Measurements from ENCODE around the gene MOV10L1.
"Not testable (repeated sequence)": the region's sequence is repeated elsewhere in the genome, so short reads cannot be mapped to it uniquely, and the experiment has no call there.

MOV10L1 gene

GRCh38 chr22:50078761-50079160 is 11.0 kb upstream of the MOV10L1 start:
- no peak overlapping the region for H3K27ac Mint-ChIP-seq
- no peaks in the 10 kb centered on the region for H3K4me1 Mint-ChIP-seq (ENCODE audit: low read depth in 2 of 2)
- no peaks in the 10 kb centered on the region for H3K36me3 Mint-ChIP-seq (ENCODE audit: insufficient read depth)
- no peaks in the 10 kb centered on the region for H3K9me3 Mint-ChIP-seq
- peaks cover 0 to 14% of the 10 kb centered on the region in 2 donors for H3K27me3 Mint-ChIP-seq
- H3K4me3 Mint-ChIP-seq, result no peak overlapping the region
- DNase-seq (no peak), ATAC-seq (replicated peaks) (no peak)

- Mint-ChIP-seq H3K9me3 (no peaks in the 10 kb centered on the region), H3K36me3 (ENCODE audit: insufficient read depth) (no peaks in the 10 kb centered on the region), H3K4me3 (no peak overlapping the region), H3K4me1 (ENCODE audit: low read depth in 2 of 2) (peaks cover 0 to 4% of the 10 kb centered on the region in 2 donors), H3K27ac (no peak overlapping the region), H3K27me3 (peaks cover 0 to 14% of the 10 kb centered on the region in 2 donors)
- DNase-seq (no peak), ATAC-seq (replicated peaks) (no peak)
Observed at GRCh38 chr22:50080077-50080465, 9.7 kb upstream of the MOV10L1 start.

- Mint-ChIP-seq H3K27ac (peak overlapping the region in 1 of 2 donors; percentile 56), H3K4me1 (ENCODE audit: low read depth in 2 of 2) (peaks cover 0 to 9% of the 10 kb centered on the region in 2 donors), H3K27me3 (peaks cover 0 to 14% of the 10 kb centered on the region in 2 donors), H3K36me3 (ENCODE audit: insufficient read depth) (no peaks in the 10 kb centered on the region), H3K4me3 (no peak overlapping the region), H3K9me3 (no peaks in the 10 kb centered on the region)
- no peak for DNase-seq
- no peak for ATAC-seq (replicated peaks)
Observed at GRCh38 chr22:50081426-50082196, 8.2 kb upstream of the MOV10L1 start.

GRCh38 chr22:50082197-50082715 is 7.5 kb upstream of the MOV10L1 start:
- no peak overlapping the region for H3K4me3 Mint-ChIP-seq
- no peak for ATAC-seq (replicated peaks)
- peaks cover 0 to 14% of the 10 kb centered on the region in 2 donors for H3K4me1 Mint-ChIP-seq (ENCODE audit: low read depth in 2 of 2)
- H3K9me3 Mint-ChIP-seq, result no peaks in the 10 kb centered on the region
- peaks cover 0 to 21% of the 10 kb centered on the region in 2 donors for H3K27me3 Mint-ChIP-seq
- no peak for DNase-seq
- no peaks in the 10 kb centered on the region for H3K36me3 Mint-ChIP-seq (ENCODE audit: insufficient read depth)
- peak overlapping the region in 1 of 2 donors; percentile 56 for H3K27ac Mint-ChIP-seq

GRCh38 chr22:50082961-50083461 is 6.8 kb upstream of the MOV10L1 start:
- H3K4me3 Mint-ChIP-seq, result no peak overlapping the region
- H3K27ac Mint-ChIP-seq, result peak overlapping the region; percentile 65 to 73
- no peaks in the 10 kb centered on the region for H3K9me3 Mint-ChIP-seq
- no peaks in the 10 kb centered on the region for H3K36me3 Mint-ChIP-seq (ENCODE audit: insufficient read depth)
- peaks cover 0 to 25% of the 10 kb centered on the region in 2 donors for H3K27me3 Mint-ChIP-seq
- peaks cover 0 to 15% of the 10 kb centered on the region in 2 donors for H3K4me1 Mint-ChIP-seq (ENCODE audit: low read depth in 2 of 2)
- ATAC-seq (replicated peaks), result no peak
- DNase-seq, result no peak

GRCh38 chr22:50083462-50084079 is 6.2 kb upstream of the MOV10L1 start:
- DNase-seq, result no peak
- peaks cover 0 to 15% of the 10 kb centered on the region in 2 donors for H3K4me1 Mint-ChIP-seq (ENCODE audit: low read depth in 2 of 2)
- H3K36me3 Mint-ChIP-seq (ENCODE audit: insufficient read depth), result no peaks in the 10 kb centered on the region
- peak overlapping the region; percentile 65 to 73 for H3K27ac Mint-ChIP-seq
- H3K4me3 Mint-ChIP-seq, result peak overlapping the region in 1 of 2 donors; percentile 10
- peaks cover 0 to 25% of the 10 kb centered on the region in 2 donors for H3K27me3 Mint-ChIP-seq
- no peak for ATAC-seq (replicated peaks)
- H3K9me3 Mint-ChIP-seq, result no peaks in the 10 kb centered on the region

- Mint-ChIP-seq H3K36me3 (ENCODE audit: insufficient read depth) (no peaks in the 10 kb centered on the region), H3K4me1 (ENCODE audit: low read depth in 2 of 2) (peaks cover 0 to 15% of the 10 kb centered on the region in 2 donors), H3K4me3 (no peak overlapping the region), H3K27ac (peak overlapping the region in 1 of 2 donors; percentile 73), H3K9me3 (no peaks in the 10 kb centered on the region), H3K27me3 (peaks cover 0 to 25% of the 10 kb centered on the region in 2 donors)
- no peak for DNase-seq
- ATAC-seq (replicated peaks), result no peak
Observed at GRCh38 chr22:50084080-50084477, 5.7 kb upstream of the MOV10L1 start.

GRCh38 chr22:50084614-50085021 is 5.2 kb upstream of the MOV10L1 start:
- DNase-seq, result no peak

GRCh38 chr22:50085211-50085972 is 4.4 kb upstream of the MOV10L1 start, which contains the start of gene MLC1:
MLC1 (minus strand) TSS chr22:50085426; CDS start chr22:50084902, 524 bp downstream.
- H3K27ac Mint-ChIP-seq, result peak within 1 kb of the TSS in 1 of 2 donors; percentile 73
- H3K4me3 Mint-ChIP-seq, result no peak within 1 kb of the TSS
- H3K4me1 Mint-ChIP-seq (ENCODE audit: low read depth in 2 of 2), result peaks cover 0 to 15% of the 10 kb centered on the region in 2 donors
- no peaks in the 10 kb centered on the region for H3K36me3 Mint-ChIP-seq (ENCODE audit: insufficient read depth)
- DNase-seq (peak in 1 of 3 experiments; percentile 17), ATAC-seq (replicated peaks) (no peak)
- H3K9me3 Mint-ChIP-seq, result no peaks in the 10 kb centered on the region
- peaks cover 0 to 25% of the 10 kb centered on the region in 2 donors for H3K27me3 Mint-ChIP-seq

More at GRCh38 chr22:50084614-50085021, 5.2 kb upstream of the MOV10L1 start:
- Mint-ChIP-seq H3K4me1 (ENCODE audit: low read depth in 2 of 2) (peaks cover 0 to 15% of the 10 kb centered on the region in 2 donors), H3K9me3 (no peaks in the 10 kb centered on the region), H3K27ac (no peak overlapping the region), H3K4me3 (no peak overlapping the region), H3K27me3 (peaks cover 0 to 25% of the 10 kb centered on the region in 2 donors), H3K36me3 (ENCODE audit: insufficient read depth) (no peaks in the 10 kb centered on the region)
- ATAC-seq (replicated peaks), result no peak

- Mint-ChIP-seq H3K27me3 (peaks cover 0 to 16% of the 10 kb centered on the region in 2 donors), H3K4me3 (no peak overlapping the region), H3K27ac (peak overlapping the region in 1 of 2 donors; percentile 14), H3K9me3 (no peaks in the 10 kb centered on the region), H3K4me1 (ENCODE audit: low read depth in 2 of 2) (peaks cover 0 to 15% of the 10 kb centered on the region in 2 donors), H3K36me3 (ENCODE audit: insufficient read depth) (no peaks in the 10 kb centered on the region)
- DNase-seq, result no peak
- no peak for ATAC-seq (replicated peaks)
Observed at GRCh38 chr22:50086526-50086925, 3.3 kb upstream of the MOV10L1 start.

- ATAC-seq (replicated peaks); DNase-seq; H3K9me3 Mint-ChIP-seq; H3K4me3 Mint-ChIP-seq; H3K36me3 Mint-ChIP-seq (ENCODE audit: insufficient read depth): not testable (repeated sequence)
- Mint-ChIP-seq H3K27me3 (peaks cover 0 to 11% of the 10 kb centered on the region in 2 donors), H3K4me1 (ENCODE audit: low read depth in 2 of 2) (peaks cover 3 to 15% of the 10 kb centered on the region in 2 donors), H3K27ac (peak overlapping the region in 1 of 2 donors; percentile 14)
Observed at GRCh38 chr22:50086975-50087374, 2.8 kb upstream of the MOV10L1 start.

- H3K4me1 Mint-ChIP-seq (ENCODE audit: low read depth in 2 of 2), result peaks cover 3 to 15% of the 10 kb centered on the region in 2 donors
- peaks cover 0 to 11% of the 10 kb centered on the region in 2 donors for H3K27me3 Mint-ChIP-seq
- H3K27ac Mint-ChIP-seq, result peak overlapping the region in 1 of 2 donors; percentile 14
- no peaks in the 10 kb centered on the region for H3K36me3 Mint-ChIP-seq (ENCODE audit: insufficient read depth)
- H3K4me3 Mint-ChIP-seq, result no peak overlapping the region
- H3K9me3 Mint-ChIP-seq, result no peaks in the 10 kb centered on the region
- DNase-seq (no peak), ATAC-seq (replicated peaks) (no peak)
Observed at GRCh38 chr22:50087646-50088045, 2.2 kb upstream of the MOV10L1 start.

- Mint-ChIP-seq H3K9me3 (no peaks in the 10 kb centered on the region), H3K27me3 (peaks cover 0 to 11% of the 10 kb centered on the region in 2 donors), H3K27ac (no peak overlapping the region), H3K36me3 (ENCODE audit: insufficient read depth) (no peaks in the 10 kb centered on the region), H3K4me1 (ENCODE audit: low read depth in 2 of 2) (peaks cover 3 to 15% of the 10 kb centered on the region in 2 donors), H3K4me3 (no peak overlapping the region)
- ATAC-seq (replicated peaks) (no peak), DNase-seq (no peak)
Observed at GRCh38 chr22:50088096-50088495, 1.7 kb upstream of the MOV10L1 start.
